IPS-18a (cell line): ENCODE data around the gene NXPH1.
A peak's percentile ranks its signal among the peaks of the same experiment; 100 is the strongest.

Experiments
- H3K27ac ChIP-seq: one replicate; pipeline ENCODE4 v1.5.1; 2013; ENCODE audit warnings: low read length
- H3K27me3 ChIP-seq: one replicate; pipeline ENCODE4 v1.6.1; 2013; ENCODE audit warnings: mild to moderate bottlenecking, low read length; ENCODE audit not compliant: control insufficient read depth, insufficient read depth
- H3K36me3 ChIP-seq: one replicate; pipeline ENCODE4 v1.6.1; 2013; ENCODE audit warnings: low read depth, low read length; ENCODE audit not compliant: control insufficient read depth
- H3K4me1 ChIP-seq: one replicate; pipeline ENCODE4 v1.6.1; 2013; ENCODE audit warnings: low read depth, low read length; ENCODE audit not compliant: control insufficient read depth
- H3K4me3 ChIP-seq: one replicate; pipeline ENCODE4 v1.5.1; 2013; ENCODE audit warnings: low read length
- H3K9ac ChIP-seq: one replicate; pipeline ENCODE4 v1.6.1; 2013; ENCODE audit warnings: mild to moderate bottlenecking, low read length, moderate library complexity
- H3K9me3 ChIP-seq: one replicate; pipeline ENCODE4 v1.6.1; 2013; ENCODE audit warnings: low read depth, low read length; ENCODE audit not compliant: control insufficient read depth

The NXPH1 gene

GRCh38 chr7:8613191-8613590 lies 179.8 kb downstream of the NXPH1 start:
- H3K4me3 ChIP-seq: no peak overlapping the region
- H3K4me1 ChIP-seq: peaks cover 11% of the 10 kb centered on the region
- no peaks in the 10 kb centered on the region for H3K27me3 ChIP-seq
- H3K36me3 ChIP-seq: no peaks in the 10 kb centered on the region
- no peak overlapping the region for H3K9ac ChIP-seq
- no peak overlapping the region for H3K27ac ChIP-seq
- no peaks in the 10 kb centered on the region for H3K9me3 ChIP-seq

- Histone ChIP-seq H3K4me1 (peaks cover 27% of the 10 kb centered on the region), H3K9me3 (no peaks in the 10 kb centered on the region), H3K4me3 (peak overlapping the region; percentile 4), H3K27ac (no peak overlapping the region), H3K36me3 (no peaks in the 10 kb centered on the region), H3K27me3 (no peaks in the 10 kb centered on the region), H3K9ac (no peak overlapping the region)
These were observed 181.6 kb downstream of the NXPH1 start for GRCh38 chr7:8615019-8615418.

DNA sequence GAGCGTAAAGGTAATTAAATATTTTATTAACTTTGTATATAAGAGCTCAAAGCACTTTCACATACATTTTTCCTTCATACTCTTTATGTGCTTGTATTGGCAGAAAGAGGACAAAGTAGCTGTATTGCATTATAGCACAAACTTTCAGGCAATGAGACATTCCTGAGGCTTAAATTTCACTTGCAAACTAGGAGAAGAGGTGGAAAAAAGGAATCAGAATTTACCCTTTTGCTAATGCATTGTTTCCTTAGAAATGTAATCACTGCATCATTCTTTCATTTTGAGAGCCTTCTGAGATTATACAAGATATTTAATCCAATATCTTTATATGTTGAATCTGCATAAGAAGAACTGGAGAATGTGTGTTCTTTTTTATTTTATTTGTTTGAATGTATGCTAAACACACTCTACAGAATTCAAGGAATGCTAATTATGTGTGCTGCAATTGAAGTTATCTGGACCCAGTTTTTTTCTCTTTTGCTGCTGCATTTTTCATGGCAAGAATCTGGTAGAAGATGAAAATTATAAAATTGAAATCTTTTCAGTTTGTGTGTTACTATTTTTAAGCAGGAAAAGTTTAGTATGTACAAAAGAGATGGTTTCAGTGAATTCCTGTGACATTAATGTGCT lies 185.1 kb downstream of the NXPH1 start:
- Histone ChIP-seq H3K27me3 (no peaks in the 10 kb centered on the region), H3K9me3 (no peaks in the 10 kb centered on the region), H3K36me3 (no peaks in the 10 kb centered on the region), H3K4me1 (peaks cover 34% of the 10 kb centered on the region), H3K4me3 (peak overlapping the region; percentile 13), H3K27ac (peak overlapping the region; percentile 30), H3K9ac (no peak overlapping the region)

DNA sequence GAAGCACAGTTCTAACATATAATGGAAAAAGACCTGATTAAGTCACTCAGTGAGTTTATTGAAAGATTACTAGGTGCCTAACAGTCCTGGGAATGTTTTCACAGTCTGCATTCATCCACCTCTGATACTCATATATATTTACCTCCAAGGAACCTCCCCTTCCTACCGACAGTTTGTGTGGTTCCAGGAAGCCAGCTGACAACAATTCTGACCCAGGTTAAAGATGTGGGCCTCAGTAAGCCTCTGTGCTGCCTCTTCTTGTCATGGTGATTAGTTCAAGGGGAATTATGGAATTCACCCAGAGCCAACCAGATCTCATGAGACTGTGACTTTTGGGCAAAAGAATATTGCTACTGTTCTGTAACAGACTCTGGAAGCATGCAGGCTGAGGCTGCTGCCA lies 186.8 kb downstream of the NXPH1 start:
- Histone ChIP-seq H3K27ac (no peak overlapping the region), H3K36me3 (no peaks in the 10 kb centered on the region), H3K4me3 (no peak overlapping the region), H3K9ac (no peak overlapping the region), H3K9me3 (no peaks in the 10 kb centered on the region), H3K27me3 (no peaks in the 10 kb centered on the region), H3K4me1 (peaks cover 31% of the 10 kb centered on the region)

- Histone ChIP-seq H3K9me3 (no peaks in the 10 kb centered on the region), H3K27me3 (no peaks in the 10 kb centered on the region), H3K9ac (no peak overlapping the region), H3K27ac (no peak overlapping the region), H3K4me1 (peaks cover 3% of the 10 kb centered on the region), H3K4me3 (no peak overlapping the region), H3K36me3 (no peaks in the 10 kb centered on the region)
These were observed 192.2 kb downstream of the NXPH1 start for GRCh38 chr7:8625612-8626011.

GRCh38 chr7:8627325-8627724 lies 193.9 kb downstream of the NXPH1 start:
- H3K27ac ChIP-seq: no peak overlapping the region
- no peaks in the 10 kb centered on the region for H3K9me3 ChIP-seq
- H3K9ac ChIP-seq: no peak overlapping the region
- no peaks in the 10 kb centered on the region for H3K36me3 ChIP-seq
- H3K4me3 ChIP-seq: no peak overlapping the region
- peaks cover 3% of the 10 kb centered on the region for H3K4me1 ChIP-seq
- H3K27me3 ChIP-seq: no peaks in the 10 kb centered on the region

GRCh38 chr7:8628656-8629055 lies 195.2 kb downstream of the NXPH1 start:
- Histone ChIP-seq H3K4me1 (no peaks in the 10 kb centered on the region), H3K27me3 (no peaks in the 10 kb centered on the region), H3K4me3 (no peak overlapping the region), H3K27ac (no peak overlapping the region), H3K36me3 (no peaks in the 10 kb centered on the region), H3K9me3 (no peaks in the 10 kb centered on the region), H3K9ac (no peak overlapping the region)

DNA sequence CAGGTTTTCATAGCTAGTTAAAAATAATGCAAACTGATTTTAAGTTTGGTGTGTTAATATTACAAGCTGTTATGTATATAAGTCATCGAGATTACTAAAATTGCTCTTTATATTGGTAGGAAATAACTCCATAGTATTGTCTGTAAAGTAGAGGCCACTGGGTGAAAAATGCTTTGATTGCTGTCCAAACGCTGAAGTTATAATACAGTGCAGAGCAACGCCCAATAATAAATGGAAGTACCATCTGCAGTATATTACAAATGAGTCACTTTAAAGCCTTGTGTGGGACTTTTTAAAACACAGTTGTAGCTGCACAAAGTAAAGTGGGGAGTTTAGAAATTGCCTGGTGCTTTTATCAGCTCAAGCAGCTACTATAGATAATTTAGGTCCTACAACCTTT lies 196.1 kb downstream of the NXPH1 start:
- Histone ChIP-seq H3K27ac (no peak overlapping the region), H3K4me1 (no peaks in the 10 kb centered on the region), H3K36me3 (no peaks in the 10 kb centered on the region), H3K27me3 (no peaks in the 10 kb centered on the region), H3K9me3 (no peaks in the 10 kb centered on the region), H3K9ac (no peak overlapping the region), H3K4me3 (no peak overlapping the region)

GRCh38 chr7:8637322-8637721 lies 203.9 kb downstream of the NXPH1 start:
- Histone ChIP-seq H3K9ac (no peak overlapping the region), H3K27me3 (no peaks in the 10 kb centered on the region), H3K9me3 (no peaks in the 10 kb centered on the region), H3K4me3 (no peak overlapping the region), H3K4me1 (peaks cover 7% of the 10 kb centered on the region), H3K36me3 (no peaks in the 10 kb centered on the region), H3K27ac (no peak overlapping the region)

DNA sequence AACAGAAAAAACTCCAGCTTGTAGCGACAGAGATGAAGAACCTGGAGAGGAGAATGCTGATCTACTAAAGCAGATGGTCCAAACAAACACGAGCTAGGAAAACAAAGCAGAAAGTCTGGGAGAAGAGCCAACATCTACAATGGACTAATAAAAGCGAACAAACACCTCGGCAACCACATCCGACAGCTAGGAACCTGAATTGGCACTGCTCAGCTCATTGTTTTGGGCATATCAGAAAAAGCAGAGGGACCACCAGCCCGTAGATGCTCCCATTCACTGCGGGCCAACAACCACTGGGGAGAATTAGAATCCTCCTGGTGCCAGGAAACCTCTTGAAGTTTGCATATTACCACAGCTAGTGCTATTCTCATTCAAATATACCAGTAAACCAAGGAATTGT lies 204.7 kb downstream of the NXPH1 start:
- H3K9me3 ChIP-seq: no peaks in the 10 kb centered on the region
- H3K9ac ChIP-seq: no peak overlapping the region
- H3K27me3 ChIP-seq: no peaks in the 10 kb centered on the region
- peaks cover 7% of the 10 kb centered on the region for H3K4me1 ChIP-seq
- no peak overlapping the region for H3K4me3 ChIP-seq
- H3K27ac ChIP-seq: no peak overlapping the region
- no peaks in the 10 kb centered on the region for H3K36me3 ChIP-seq

GRCh38 chr7:8639668-8640067 lies 206.3 kb downstream of the NXPH1 start:
- no peak overlapping the region for H3K4me3 ChIP-seq
- H3K27ac ChIP-seq: no peak overlapping the region
- H3K9me3 ChIP-seq: no peaks in the 10 kb centered on the region
- H3K27me3 ChIP-seq: no peaks in the 10 kb centered on the region
- no peak overlapping the region for H3K9ac ChIP-seq
- no peaks in the 10 kb centered on the region for H3K36me3 ChIP-seq
- peaks cover 7% of the 10 kb centered on the region for H3K4me1 ChIP-seq

GRCh38 chr7:8640671-8641070 lies 207.3 kb downstream of the NXPH1 start:
- Histone ChIP-seq H3K9me3 (no peaks in the 10 kb centered on the region), H3K27me3 (no peaks in the 10 kb centered on the region), H3K36me3 (no peaks in the 10 kb centered on the region), H3K4me1 (peaks cover 7% of the 10 kb centered on the region), H3K4me3 (no peak overlapping the region), H3K9ac (no peak overlapping the region), H3K27ac (no peak overlapping the region)
